Mesodermal cell (in vitro differentiated cells): ENCODE measurements around the gene DOP1B. TPM values are rescaled to one million over a fixed set of nuclear protein-coding genes. Genes with fewer than 3 reads are reported as not detected.

ENCODE experiments used
- H3K27ac ChIP-seq: 2 replicates; pipeline ENCODE4 v1.7.0; 2013; ENCODE audit warnings: mild to moderate bottlenecking, low read depth, low read length, moderate library complexity; ENCODE audit not compliant: severe bottlenecking
- H3K36me3 ChIP-seq: 2 replicates; pipeline ENCODE4 v1.7.1; 2013; ENCODE audit warnings: mild to moderate bottlenecking, low read length, moderate library complexity; ENCODE audit not compliant: control insufficient read depth, insufficient read depth
- H3K4me1 ChIP-seq: one replicate; pipeline ENCODE4 v1.7.1; 2013; ENCODE audit warnings: mild to moderate bottlenecking, low read length; ENCODE audit not compliant: insufficient read depth, control insufficient read depth, poor library complexity, severe bottlenecking
- H3K4me3 ChIP-seq: 2 replicates; pipeline ENCODE4 v1.7.0; 2013; ENCODE audit warnings: low read length, control low read depth, mild to moderate bottlenecking; ENCODE audit not compliant: insufficient read depth, poor library complexity, severe bottlenecking; ENCODE audit errors: extremely low read depth
- H3K9me3 ChIP-seq: 2 replicates; pipeline ENCODE4 v1.7.1; 2013; ENCODE audit warnings: mild to moderate bottlenecking, low read length, moderate library complexity; ENCODE audit not compliant: control insufficient read depth
- WGBS, 2 experiments: methylation state at CpG; one replicate each; pipeline ENCODE4 v1.1.5; 2013; ENCODE audit warnings: missing lambda C conversion rate in 2 of 2; ENCODE audit not compliant: insufficient coverage in 2 of 2; 5-methylcytosine and 5-hydroxymethylcytosine counted together
- polyA plus RNA-seq, 2 experiments: library from polyadenylated mRNA; stranded (reverse); fragments of 50-300 nt; gene quantifications; one replicate each; pipeline ENCODE4 v1.2.3, GENCODE V29; 2013

DOP1B gene
- polyA plus RNA-seq (2013, experiment 1 of 2), result 4.5 TPM
- polyA plus RNA-seq (2013, experiment 2 of 2), result 4.8 TPM

DNA sequence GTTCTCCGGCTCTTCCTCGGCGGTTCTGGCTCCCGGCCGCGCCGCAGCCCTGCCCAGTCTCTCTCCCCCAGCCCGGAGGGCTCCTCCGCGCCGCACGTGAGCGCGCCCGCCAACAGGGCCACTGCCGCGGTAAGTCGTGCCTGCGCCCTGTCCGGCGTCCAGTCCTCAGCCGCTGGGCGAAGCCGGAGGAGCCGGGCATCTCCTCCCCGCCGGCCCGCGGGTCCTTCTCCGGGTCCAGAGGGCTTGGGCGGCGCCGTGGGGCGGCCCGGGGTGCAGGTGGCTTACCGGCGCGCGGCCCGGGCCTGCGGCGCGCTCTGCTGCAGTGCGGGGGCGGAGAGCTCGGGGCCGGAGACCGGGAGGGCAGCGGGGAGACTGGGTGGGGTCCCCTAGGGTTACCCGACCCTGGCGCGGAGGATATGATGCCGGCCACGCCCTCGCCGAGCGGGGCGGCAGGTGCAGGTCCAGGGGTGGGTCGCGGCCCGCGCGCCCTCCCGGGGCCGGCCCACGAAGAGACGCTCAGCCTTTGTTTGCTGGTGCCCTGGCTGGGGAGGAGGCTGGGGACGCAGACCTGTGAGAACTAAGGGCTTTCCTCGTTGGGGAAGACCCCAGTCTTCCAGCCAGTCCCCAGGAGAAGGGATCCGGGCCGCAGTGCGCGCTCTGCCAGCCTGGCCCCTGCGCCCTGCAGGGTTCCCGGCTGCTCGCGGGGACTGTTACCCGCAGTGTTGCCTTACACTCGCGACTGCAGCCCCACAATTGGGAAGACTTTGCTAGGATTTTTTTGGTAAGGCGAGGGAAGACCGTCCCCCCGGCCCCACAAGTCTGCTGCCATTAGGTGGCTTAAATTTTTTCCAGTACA lies at the start of gene DOP1B:
DOP1B (plus strand) TSS at position 10 of the 856 bp plus-strand sequence. CDS start 7,910 bp downstream, outside the sequence.
- H3K9me3 ChIP-seq, result no peaks in the 10 kb centered on the region
- no peaks in the 10 kb centered on the region for H3K36me3 ChIP-seq
- peaks cover 7% of the 10 kb centered on the region for H3K4me1 ChIP-seq
- H3K4me3 ChIP-seq, result peak within 1 kb of the TSS; percentile 61
- H3K27ac ChIP-seq, result no peak within 1 kb of the TSS
- WGBS, 2 experiments, result 1 to 2% methylated on average over 63 to 68 of the region's 83 CpGs

- H3K9me3 ChIP-seq, result no peaks in the 10 kb centered on the region
- no peaks in the 10 kb centered on the region for H3K4me1 ChIP-seq
- H3K36me3 ChIP-seq, result no peaks in the 10 kb centered on the region
- no peak overlapping the region for H3K4me3 ChIP-seq
- WGBS, 2 experiments, result 97 to 98% methylated on average over 8 of the region's 10 CpGs
- H3K27ac ChIP-seq, result no peak overlapping the region
Observed at GRCh38 chr21:36109868-36110267, 46.8 kb upstream of the DOP1B start.

DNA sequence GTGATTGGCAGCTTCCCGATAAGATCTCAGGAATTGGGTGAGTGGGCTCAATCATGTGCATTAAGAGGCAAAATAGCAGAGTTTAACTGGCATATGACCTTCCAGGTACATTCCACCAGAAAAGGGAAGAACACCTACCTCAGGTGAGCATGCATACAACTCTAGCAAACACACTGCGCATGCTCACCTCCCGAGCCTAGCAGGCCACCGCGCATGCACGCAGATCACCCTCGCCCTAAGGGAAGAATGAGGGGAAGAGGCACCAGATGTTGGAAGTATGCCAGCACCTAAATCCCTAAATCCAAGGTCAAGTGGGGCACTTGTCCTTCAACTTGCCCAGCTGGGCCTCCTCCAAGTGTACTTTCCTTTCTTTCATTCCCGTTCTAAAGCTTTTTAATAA lies 45.4 kb upstream of the DOP1B start:
- Histone ChIP-seq H3K36me3 (no peaks in the 10 kb centered on the region), H3K9me3 (no peaks in the 10 kb centered on the region), H3K4me1 (no peaks in the 10 kb centered on the region), H3K27ac (no peak overlapping the region), H3K4me3 (no peak overlapping the region)
- 95 to 97% methylated on average over 3 to 5 of the region's 8 CpGs for WGBS, 2 experiments

DNA sequence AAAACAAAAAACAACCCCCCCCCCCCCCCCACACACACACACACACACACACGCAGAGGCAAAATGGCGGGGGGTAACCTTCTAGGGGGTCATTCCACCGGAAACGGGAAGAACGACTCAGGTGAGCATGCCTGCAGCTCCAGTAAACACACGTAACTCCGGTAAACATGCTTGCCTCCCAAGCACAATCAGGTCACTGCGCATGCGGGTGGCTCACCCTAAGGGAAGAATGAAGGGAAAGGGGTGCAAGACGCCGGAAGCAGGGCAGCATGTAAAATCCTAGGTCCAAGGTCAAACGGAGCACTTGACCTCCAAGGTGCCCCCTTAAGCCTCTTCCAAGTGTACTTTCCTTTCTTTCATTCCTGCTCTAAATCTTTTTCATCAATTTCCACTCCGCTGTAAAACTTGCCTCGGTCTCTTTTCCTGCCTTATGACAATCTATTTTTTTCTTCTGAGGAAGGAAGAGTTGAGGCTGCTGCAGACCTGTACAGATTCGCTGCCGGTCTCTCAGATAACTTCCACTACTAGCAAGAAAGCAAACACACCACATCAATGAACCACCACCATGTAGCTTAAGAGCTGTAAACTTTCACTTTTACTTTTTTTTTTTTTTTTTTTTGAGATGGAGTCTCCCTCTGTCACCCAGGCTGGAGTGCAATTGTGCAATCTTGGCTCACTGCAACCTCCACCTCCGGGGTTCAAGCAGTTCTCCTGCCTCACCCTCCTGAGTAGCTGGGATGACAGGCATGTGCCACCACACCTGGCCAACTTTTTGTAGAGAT lies 42.8 kb upstream of the DOP1B start:
- H3K4me3 ChIP-seq, result no peak overlapping the region
- H3K27ac ChIP-seq, result no peak overlapping the region
- no peaks in the 10 kb centered on the region for H3K36me3 ChIP-seq
- WGBS, 2 experiments, result 91 to 96% methylated on average over 10 to 12 of the region's 17 CpGs
- H3K4me1 ChIP-seq, result no peaks in the 10 kb centered on the region
- H3K9me3 ChIP-seq, result no peaks in the 10 kb centered on the region

GRCh38 chr21:36115138-36115730 lies 41.4 kb upstream of the DOP1B start:
- Histone ChIP-seq H3K4me3 (no peak overlapping the region), H3K9me3 (no peaks in the 10 kb centered on the region), H3K27ac (no peak overlapping the region), H3K36me3 (no peaks in the 10 kb centered on the region), H3K4me1 (no peaks in the 10 kb centered on the region)
- WGBS, 2 experiments, result 100% methylated on average over 1 of the region's 6 CpGs; no CpG with 5 or more reads in 1 of the 2 experiments

GRCh38 chr21:36117286-36117741 lies 39.3 kb upstream of the DOP1B start:
- Histone ChIP-seq H3K36me3 (no peaks in the 10 kb centered on the region), H3K4me3 (no peak overlapping the region), H3K9me3 (no peaks in the 10 kb centered on the region), H3K27ac (no peak overlapping the region), H3K4me1 (no peaks in the 10 kb centered on the region)
- WGBS, 2 experiments, result no CpG with 5 or more reads among the region's 2 CpGs

GRCh38 chr21:36120304-36120888 lies 36.2 kb upstream of the DOP1B start:
- Histone ChIP-seq H3K27ac (no peak overlapping the region), H3K4me1 (no peaks in the 10 kb centered on the region), H3K4me3 (no peak overlapping the region), H3K36me3 (no peaks in the 10 kb centered on the region), H3K9me3 (no peaks in the 10 kb centered on the region)
- WGBS, 2 experiments, result 90 to 100% methylated on average over 2 of the region's 7 CpGs

DNA sequence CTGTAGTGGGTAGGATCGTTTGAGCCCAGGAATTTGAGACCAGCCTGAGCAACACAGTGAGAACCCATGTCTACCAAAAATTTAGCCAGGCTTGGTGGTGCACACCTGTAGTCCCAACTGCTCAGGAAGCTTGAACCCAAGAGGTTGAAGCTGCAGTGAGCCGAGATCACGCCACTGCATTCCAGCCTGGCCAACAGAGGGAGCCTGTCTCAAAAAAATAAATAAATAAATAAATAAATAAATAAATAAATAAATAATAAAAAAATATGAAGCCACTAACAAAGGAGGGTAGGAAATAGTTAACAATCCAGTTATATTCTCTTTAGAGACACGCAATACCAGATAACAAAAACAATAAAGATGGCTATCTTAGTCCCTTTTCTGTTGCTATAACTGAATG lies 33.6 kb upstream of the DOP1B start:
- Histone ChIP-seq H3K36me3 (no peaks in the 10 kb centered on the region), H3K9me3 (no peaks in the 10 kb centered on the region), H3K4me3 (no peak overlapping the region), H3K27ac (no peak overlapping the region), H3K4me1 (no peaks in the 10 kb centered on the region)
- 43 to 100% methylated on average over 1 to 2 of the region's 4 CpGs for WGBS, 2 experiments

- Histone ChIP-seq H3K4me1 (no peaks in the 10 kb centered on the region), H3K27ac (no peak overlapping the region), H3K9me3 (no peaks in the 10 kb centered on the region), H3K4me3 (no peak overlapping the region), H3K36me3 (no peaks in the 10 kb centered on the region)
- 57 to 100% methylated on average over 1 to 2 of the region's 2 CpGs for WGBS, 2 experiments
Observed at GRCh38 chr21:36124395-36124794, 32.2 kb upstream of the DOP1B start.

GRCh38 chr21:36125512-36126207 lies 31.0 kb upstream of the DOP1B start:
- 29 to 63% methylated on average over 3 to 8 of the region's 9 CpGs for WGBS, 2 experiments

More at GRCh38 chr21:36125512-36126207, 31.0 kb upstream of the DOP1B start:
- Histone ChIP-seq H3K27ac (no peak overlapping the region), H3K4me3 (no peak overlapping the region), H3K4me1 (no peaks in the 10 kb centered on the region), H3K9me3 (no peaks in the 10 kb centered on the region), H3K36me3 (no peaks in the 10 kb centered on the region)
